ENCODE measurements around the gene TLDC2. TPM values are rescaled to one million over a fixed set of nuclear protein-coding genes. Genes with fewer than 3 reads are reported as not detected.

TLDC2 gene
- total RNA-seq, 2 experiments from 2014 or later, result not detected

DNA sequence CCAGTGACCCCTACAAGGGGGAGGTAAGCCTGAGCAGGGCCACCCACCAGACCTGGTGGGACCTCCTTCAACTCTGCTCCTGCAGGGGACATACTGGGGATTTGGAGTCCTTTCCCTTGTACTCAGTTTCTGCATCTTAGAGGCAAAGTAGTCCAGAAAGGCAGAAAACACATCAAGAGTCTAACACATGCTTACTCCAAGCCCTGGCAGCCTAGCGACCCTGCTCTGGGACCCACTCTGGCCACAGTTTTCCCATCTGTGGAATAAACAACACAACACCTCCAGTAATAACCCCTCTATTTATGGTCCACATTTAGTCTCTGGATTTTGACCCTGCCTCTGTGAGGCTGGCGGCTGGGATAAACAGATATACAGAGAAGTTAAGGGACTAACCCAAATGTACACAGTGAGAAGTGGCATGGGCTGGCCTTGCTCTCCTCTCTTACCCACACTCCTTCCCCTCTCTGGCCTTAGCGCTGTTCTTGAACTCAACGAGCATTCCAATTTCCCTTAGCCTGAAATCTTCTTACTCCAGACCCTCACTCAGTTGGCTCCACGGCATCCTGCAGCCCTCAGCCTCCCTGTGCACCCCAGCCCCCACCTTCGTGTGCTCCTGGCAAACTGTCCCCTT is 16.1 kb upstream of the TLDC2 start:
- H3K4me1 Mint-ChIP-seq, result peaks cover 14% of the 10 kb centered on the region
- H3K9me3 Mint-ChIP-seq, result no peaks in the 10 kb centered on the region
- no peak for DNase-seq
- H3K4me3 Mint-ChIP-seq, result no peak overlapping the region
- no peak overlapping the region for H3K27ac Mint-ChIP-seq
- H3K36me3 Mint-ChIP-seq, result no peaks in the 10 kb centered on the region
- peaks cover under 1% of the 10 kb centered on the region for H3K27me3 Mint-ChIP-seq

- no peaks in the 10 kb centered on the region for H3K36me3 Mint-ChIP-seq
- no peak overlapping the region for H3K4me3 Mint-ChIP-seq
- DNase-seq, result no peak
- H3K4me1 Mint-ChIP-seq, result peaks cover 14% of the 10 kb centered on the region
- no peaks in the 10 kb centered on the region for H3K9me3 Mint-ChIP-seq
- H3K27ac Mint-ChIP-seq, result no peak overlapping the region
- H3K27me3 Mint-ChIP-seq, result peaks cover 5% of the 10 kb centered on the region
Observed at GRCh38 chr20:36860339-36860738, 15.6 kb upstream of the TLDC2 start.

DNA sequence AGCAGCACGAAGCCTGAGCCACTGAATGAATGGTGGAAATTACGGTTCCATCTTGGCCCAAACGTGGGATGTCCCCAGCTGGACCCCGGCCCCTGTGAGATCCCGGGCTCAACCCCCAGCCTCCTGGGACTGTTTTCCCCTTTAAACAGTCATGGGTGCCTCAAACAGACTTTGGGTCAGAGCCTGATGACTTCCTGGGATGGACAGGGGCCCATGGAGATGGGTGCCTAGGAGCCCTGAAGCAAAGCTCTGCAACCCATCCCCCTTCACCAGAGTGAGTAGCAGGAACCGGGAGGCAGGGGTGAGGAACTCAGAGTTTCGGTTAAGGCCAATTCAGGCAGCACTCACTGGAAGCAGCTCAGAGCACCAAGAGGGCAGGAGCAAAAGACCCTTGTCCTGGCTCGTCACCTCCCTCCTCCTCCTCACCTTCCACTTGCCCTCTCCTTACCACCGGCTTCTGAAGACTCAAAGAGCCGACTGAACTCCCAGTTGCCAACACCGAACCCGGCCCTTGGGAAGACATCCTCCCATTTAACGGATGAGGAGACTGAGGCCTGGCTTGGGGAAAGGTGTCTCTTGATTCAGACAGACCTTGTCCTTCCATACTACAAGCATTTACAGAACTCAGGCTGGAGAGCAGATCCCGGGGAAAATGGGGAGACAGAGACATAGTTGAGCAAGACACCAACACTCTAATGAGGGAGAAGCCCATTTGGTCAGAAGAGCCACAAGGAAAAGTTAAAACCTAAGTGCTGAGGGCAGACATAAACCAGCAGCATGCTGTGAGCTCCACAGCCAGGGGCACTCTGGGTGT is 14.9 kb upstream of the TLDC2 start:
- H3K27me3 Mint-ChIP-seq, result peaks cover 5% of the 10 kb centered on the region
- no peak for DNase-seq
- H3K4me1 Mint-ChIP-seq, result peaks cover 13% of the 10 kb centered on the region
- H3K9me3 Mint-ChIP-seq, result no peaks in the 10 kb centered on the region
- no peak overlapping the region for H3K27ac Mint-ChIP-seq
- H3K4me3 Mint-ChIP-seq, result no peak overlapping the region
- H3K36me3 Mint-ChIP-seq, result no peaks in the 10 kb centered on the region

GRCh38 chr20:36861625-36861874 is 14.4 kb upstream of the TLDC2 start:
- peaks cover 5% of the 10 kb centered on the region for H3K27me3 Mint-ChIP-seq
- no peaks in the 10 kb centered on the region for H3K36me3 Mint-ChIP-seq
- peaks cover 8% of the 10 kb centered on the region for H3K4me1 Mint-ChIP-seq
- no peak overlapping the region for H3K4me3 Mint-ChIP-seq
- no peak overlapping the region for H3K27ac Mint-ChIP-seq
- no peak for DNase-seq
- H3K9me3 Mint-ChIP-seq, result no peaks in the 10 kb centered on the region

GRCh38 chr20:36861875-36862801 is 13.8 kb upstream of the TLDC2 start:
- Mint-ChIP-seq H3K27ac (no peak overlapping the region), H3K4me1 (peaks cover 2% of the 10 kb centered on the region), H3K27me3 (peaks cover 5% of the 10 kb centered on the region), H3K4me3 (peak overlapping the region; percentile 4), H3K9me3 (no peaks in the 10 kb centered on the region), H3K36me3 (no peaks in the 10 kb centered on the region)
- no peak for DNase-seq

GRCh38 chr20:36862857-36863668 is 12.9 kb upstream of the TLDC2 start:
- Mint-ChIP-seq H3K36me3 (no peaks in the 10 kb centered on the region), H3K4me1 (no peaks in the 10 kb centered on the region), H3K27ac (no peak overlapping the region), H3K4me3 (no peak overlapping the region), H3K27me3 (peaks cover 5% of the 10 kb centered on the region), H3K9me3 (no peaks in the 10 kb centered on the region)
- no peak for DNase-seq

DNA sequence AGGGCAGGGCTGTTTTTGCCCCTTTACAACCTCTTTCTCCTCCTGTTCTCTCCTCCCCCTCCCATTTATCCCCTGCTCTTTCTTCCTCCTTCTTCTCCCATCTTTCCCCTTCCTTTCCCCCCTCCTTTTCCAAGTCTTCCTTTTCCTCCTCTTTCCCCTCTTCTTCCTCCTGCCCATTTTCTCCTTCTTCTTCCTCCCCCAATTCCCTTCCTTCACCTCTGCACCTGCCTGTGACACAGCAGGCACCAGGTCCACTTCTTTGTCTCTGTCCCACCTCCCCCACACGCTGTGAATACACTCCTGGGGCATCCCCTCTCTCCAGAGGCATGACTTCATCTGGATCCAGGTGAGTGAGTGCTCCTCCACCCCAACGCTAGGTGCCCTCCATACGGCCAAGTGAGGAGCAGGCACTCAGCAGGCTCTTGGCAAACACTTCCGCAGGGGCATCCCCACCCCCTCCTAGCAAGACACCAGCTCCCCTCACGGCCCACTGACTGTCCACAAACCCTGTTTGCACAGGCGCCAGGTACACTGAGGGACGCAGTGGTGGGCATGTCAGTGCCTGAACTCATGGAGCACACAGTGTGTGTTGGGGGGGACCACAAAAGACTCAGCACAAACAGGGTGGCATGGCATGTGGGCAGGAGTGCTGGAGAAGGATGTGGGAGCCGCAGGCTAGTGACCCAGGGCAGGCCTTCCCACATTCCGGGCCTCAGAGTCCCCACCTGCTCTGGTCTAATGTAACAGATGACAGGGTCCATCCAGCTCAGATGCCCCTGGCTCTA is 10.7 kb upstream of the TLDC2 start:
- H3K27me3 Mint-ChIP-seq, result peaks cover 5% of the 10 kb centered on the region
- no peak for DNase-seq
- no peaks in the 10 kb centered on the region for H3K9me3 Mint-ChIP-seq
- H3K4me3 Mint-ChIP-seq, result peak overlapping the region; percentile 54
- no peaks in the 10 kb centered on the region for H3K4me1 Mint-ChIP-seq
- H3K27ac Mint-ChIP-seq, result no peak overlapping the region
- no peaks in the 10 kb centered on the region for H3K36me3 Mint-ChIP-seq

- Mint-ChIP-seq H3K27ac (no peak overlapping the region), H3K36me3 (no peaks in the 10 kb centered on the region), H3K4me3 (no peak overlapping the region), H3K4me1 (no peaks in the 10 kb centered on the region), H3K27me3 (peaks cover 5% of the 10 kb centered on the region), H3K9me3 (no peaks in the 10 kb centered on the region)
- DNase-seq, result no peak
Observed at GRCh38 chr20:36865861-36866149, 10.1 kb upstream of the TLDC2 start.

DNA sequence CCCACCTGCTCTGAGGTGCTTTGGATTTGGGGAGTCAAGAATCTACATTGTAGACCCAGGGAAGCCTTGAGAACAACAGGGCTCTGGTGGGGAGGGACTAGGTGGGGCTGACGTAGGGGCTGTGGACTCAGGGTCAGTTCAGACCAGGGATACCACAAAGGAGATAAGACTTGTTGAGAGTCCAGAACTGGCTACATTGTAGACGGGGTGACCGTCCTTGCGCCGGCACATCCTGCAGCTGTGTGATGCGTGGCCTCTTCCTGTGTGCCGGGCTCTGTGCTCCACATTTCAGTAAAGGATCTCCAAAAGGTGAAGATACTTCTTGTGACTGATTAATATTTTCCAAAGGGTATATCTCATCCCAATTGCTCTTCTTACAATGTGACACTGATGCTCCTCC is 9.8 kb upstream of the TLDC2 start:
- Mint-ChIP-seq H3K27me3 (peaks cover 5% of the 10 kb centered on the region), H3K9me3 (no peaks in the 10 kb centered on the region), H3K27ac (no peak overlapping the region), H3K4me3 (no peak overlapping the region), H3K36me3 (no peaks in the 10 kb centered on the region), H3K4me1 (no peaks in the 10 kb centered on the region)
- no peak for DNase-seq

DNA sequence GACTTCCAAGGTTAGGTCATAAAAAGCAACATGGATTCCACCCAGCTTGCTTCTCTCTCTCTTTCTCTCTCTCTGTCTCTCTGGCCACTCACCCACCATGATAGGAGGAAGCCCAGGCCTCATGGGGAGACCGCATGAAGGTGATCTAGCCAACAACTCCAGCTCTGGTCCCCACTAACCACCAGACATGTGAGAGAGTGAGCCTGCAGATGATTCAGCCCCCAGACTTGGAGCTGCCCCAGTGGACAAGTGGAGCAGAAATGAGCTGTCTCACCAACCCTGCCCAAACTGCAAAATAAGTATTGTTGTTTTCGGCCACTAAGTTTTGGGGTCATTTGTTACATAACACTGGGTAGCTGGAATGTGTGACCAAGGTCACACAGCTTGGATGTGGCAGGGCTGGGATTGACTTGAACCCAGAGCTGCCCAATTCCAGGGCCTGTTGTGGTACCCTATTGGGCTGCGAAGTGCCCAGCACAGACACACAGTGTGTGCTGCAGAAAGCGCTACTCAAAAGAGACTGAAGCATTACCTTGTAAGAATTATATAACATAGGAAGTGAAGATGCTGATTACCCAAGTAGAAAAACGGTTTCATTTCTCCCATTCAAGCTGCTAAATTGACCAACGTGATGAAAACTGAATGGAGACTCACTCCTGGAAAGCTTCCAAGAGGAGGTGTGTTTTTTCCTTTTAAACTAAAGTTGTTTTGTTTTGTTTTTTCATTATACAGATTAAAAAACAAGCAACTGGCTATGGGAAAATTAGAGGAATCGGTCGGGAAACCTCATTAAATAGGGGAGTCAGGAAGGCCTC is 9.1 kb upstream of the TLDC2 start:
- Mint-ChIP-seq H3K4me3 (no peak overlapping the region), H3K4me1 (no peaks in the 10 kb centered on the region), H3K36me3 (no peaks in the 10 kb centered on the region), H3K27ac (no peak overlapping the region), H3K27me3 (peaks cover 5% of the 10 kb centered on the region), H3K9me3 (no peaks in the 10 kb centered on the region)
- no peak for DNase-seq

- Mint-ChIP-seq H3K27me3 (no peaks in the 10 kb centered on the region), H3K9me3 (no peaks in the 10 kb centered on the region), H3K27ac (no peak overlapping the region), H3K4me3 (no peak overlapping the region), H3K4me1 (no peaks in the 10 kb centered on the region), H3K36me3 (no peaks in the 10 kb centered on the region)
- DNase-seq, result no peak
Observed at GRCh38 chr20:36871640-36872570, 4.0 kb upstream of the TLDC2 start.

DNA sequence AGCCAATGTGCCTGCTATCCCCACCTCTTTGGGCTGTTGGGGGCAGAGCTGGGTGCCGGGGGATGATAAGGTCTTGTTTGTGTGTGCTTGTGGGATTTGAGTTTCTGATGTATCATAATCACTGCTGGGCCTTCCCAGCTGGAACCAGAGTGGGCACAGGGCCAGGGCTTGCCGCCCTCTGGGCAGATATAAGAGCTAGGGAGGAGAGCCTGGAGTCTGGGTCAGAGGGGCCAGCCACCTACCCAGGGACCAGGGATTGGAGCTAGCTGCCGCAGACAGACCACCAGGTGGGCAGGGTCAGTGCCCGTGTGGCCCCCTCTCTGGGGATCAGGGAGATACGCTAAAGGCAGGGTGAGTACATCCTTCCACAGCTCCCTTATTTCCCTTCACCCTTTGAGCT is 3.1 kb upstream of the TLDC2 start:
- H3K4me1 Mint-ChIP-seq, result no peaks in the 10 kb centered on the region
- H3K27ac Mint-ChIP-seq, result no peak overlapping the region
- DNase-seq, result no peak
- H3K27me3 Mint-ChIP-seq, result no peaks in the 10 kb centered on the region
- no peak overlapping the region for H3K4me3 Mint-ChIP-seq
- no peaks in the 10 kb centered on the region for H3K9me3 Mint-ChIP-seq
- H3K36me3 Mint-ChIP-seq, result no peaks in the 10 kb centered on the region

All from activated naive CD8-positive, alpha-beta T cell treated with anti-CD3 and anti-CD28 coated beads for 36 hours (primary cell).